ENCODE measurements around the gene MTF1.
A peak's percentile ranks its signal among the peaks of the same experiment; 100 is the strongest.
"Not testable (repeated sequence)": the region's sequence is repeated elsewhere in the genome, so short reads cannot be mapped to it uniquely, and the experiment has no call there.

The MTF1 gene

GRCh38 chr1:37782491-37782890 lies 76.9 kb downstream of the MTF1 start:
- no peak for DNase-seq

GRCh38 chr1:37778654-37779053 lies 80.7 kb downstream of the MTF1 start:
- no peak for DNase-seq

DNA sequence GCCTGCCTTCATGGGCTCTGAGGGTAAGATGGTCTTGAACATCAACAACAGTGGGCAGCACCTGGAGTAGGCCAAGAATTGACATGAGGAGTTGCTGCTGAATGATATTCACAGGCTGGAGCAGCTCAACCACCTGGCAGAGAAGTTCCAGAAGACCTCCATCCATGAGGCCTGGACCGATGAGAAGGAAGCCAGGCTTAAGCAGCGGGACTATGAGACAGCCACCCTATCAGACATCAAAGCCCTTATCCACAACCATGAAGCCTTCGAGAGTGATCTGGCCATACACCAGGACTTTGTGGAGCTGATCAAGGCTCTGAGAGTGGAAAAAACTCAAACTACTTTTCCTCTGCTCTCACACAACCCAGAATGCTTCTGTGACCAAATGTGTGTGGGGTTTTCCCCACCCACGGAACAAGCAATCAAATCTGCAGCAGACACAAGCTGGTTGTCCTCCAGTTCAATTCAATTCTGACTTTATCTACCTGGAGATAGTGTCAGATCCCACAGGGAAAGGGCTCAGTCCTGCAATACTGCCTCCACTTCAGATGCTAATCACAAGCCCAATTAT lies 82.4 kb downstream of the MTF1 start:
- DNase-seq, result no peak

DNA sequence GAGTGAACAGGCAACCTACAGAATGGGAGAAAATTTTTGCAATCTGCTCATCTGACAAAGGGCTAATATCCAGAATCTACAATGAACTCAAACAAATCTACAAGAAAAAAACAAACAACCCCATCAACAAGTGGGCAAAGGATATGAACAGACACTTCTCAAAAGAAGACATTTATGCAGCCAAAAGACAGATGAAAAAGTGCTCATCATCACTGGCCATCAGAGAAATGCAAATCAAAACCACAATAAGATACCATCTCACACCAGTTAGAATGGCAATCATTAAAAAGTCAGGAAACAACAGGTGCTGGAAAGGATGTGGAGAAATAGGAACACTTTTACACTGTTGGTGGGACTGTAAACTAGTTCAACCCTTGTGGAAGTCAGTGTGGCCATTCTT lies 88.0 kb downstream of the MTF1 start:
- not testable (repeated sequence) for DNase-seq

DNA sequence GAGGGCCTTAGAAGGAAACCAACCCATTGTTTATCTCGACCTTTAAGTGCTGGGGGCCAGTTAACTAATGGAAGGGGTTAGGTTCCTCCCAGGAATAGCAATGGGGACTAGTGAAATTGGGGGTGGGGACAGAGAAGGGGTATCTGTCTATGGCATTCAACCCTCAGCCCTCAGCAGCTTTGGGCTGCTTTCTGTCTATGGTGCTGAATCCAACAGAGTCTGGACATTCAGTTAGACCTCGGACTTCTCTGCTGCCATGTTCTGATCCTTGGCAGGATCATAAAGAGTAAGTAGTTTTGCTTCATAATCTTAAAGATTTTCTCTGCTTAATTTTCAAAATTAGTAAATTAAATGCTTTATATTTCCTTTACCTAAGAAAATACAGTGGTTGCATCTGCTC lies 91.9 kb downstream of the MTF1 start:
- DNase-seq, result no peak

GRCh38 chr1:37765916-37766664 lies 93.3 kb downstream of the MTF1 start:
- DNase-seq, result no peak

DNA sequence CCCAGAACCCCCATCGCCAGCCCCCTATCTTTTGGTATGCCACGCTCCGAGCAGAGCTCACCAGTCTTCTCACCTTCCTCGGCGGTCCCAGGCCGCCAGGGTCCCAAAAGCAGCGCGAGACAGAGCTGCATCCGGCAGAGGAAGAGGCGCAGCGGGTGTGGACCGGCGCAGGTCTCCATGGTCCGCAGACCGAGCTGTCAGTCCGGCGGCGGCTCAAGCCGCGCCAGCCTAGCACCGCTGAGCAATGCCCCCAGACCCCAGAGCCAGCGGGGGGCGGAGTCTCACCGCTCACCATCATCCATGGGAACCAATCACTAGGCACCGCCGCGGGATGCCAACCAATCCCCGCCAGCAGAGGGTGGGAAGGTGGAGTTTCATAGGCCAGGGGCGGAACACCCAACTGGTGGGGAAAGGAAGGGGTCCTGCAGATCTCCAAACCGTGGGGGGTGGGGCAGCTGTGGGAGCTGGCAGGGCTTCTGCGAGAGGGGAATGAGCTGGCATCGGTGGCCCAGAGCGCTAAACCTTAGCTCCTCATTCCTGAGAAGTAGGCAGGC lies 94.4 kb downstream of the MTF1 start, which contains the start of gene EPHA10:
Gene EPHA10, minus strand, starts transcription at position 233 of the 554 bp plus-strand sequence. Its CDS starts 54 bp downstream, at position 179.
- no peak for DNase-seq

- peak; percentile 32 for DNase-seq
Observed at GRCh38 chr1:37764414-37764825, 95.0 kb downstream of the MTF1 start.

DNA sequence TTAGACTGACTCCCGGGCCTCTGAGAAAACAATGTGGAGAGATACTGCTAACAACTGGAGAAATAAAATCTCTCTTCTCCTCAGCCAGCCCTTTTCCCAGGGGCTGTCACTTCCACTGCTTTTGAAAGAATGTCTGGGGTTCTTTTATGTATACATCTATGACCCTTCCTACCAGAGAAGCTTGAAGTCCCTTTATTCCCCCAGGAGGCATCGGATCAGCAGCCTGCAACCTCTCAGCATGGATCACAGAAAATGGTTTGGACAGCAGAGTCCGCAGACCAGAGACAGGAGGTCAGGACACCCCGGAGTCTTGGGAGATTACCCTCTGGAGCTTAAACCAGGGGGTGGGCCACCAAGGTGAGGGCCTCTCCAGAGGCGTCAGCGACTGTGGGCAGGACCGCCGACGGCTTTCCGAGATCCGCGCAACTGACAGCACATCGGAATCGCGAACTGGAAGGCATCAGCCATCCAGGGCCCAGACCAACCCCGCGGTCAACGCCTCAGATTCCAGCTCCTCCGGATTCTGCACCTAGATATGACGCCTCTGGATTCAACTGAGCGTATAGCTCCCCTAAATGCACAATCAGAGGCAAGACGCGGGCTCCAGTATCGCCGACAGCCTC lies 95.5 kb downstream of the MTF1 start:
- no peak for DNase-seq

- DNase-seq, result no peak
Observed at GRCh38 chr1:37762516-37762915, 96.9 kb downstream of the MTF1 start.

DNA sequence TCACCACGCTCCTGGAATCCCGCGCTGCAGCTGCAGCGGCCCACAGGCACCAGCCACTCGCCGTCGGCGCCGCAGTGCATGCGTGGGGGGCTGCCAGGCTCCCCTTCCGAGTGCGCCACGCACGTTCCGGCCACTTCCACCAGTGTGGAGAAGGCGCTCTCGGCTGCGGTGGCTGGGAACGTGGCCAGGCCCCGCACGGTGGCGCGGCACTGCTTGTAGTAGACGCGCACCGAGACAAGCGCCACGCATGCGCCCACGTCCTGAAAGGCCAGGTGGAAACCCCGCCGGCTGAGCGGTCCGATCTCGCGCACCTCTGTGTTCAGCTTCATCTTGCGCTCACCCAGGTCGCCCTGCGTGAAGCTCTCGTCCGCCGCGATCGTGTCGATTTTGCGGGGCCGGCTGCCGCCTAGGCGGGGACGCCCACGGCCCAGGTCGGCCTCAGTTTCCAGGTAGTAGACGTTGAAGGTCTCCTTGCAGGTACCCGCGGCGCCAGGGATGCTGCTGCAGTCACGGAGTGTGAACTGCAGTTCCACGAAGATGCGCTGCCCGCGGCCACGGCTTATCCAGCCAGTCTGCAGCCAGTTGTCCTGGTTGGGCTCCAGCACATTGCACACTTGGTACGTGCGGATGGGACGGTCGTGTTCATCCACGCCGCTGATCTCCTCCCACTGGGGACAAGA lies 97.8 kb downstream of the MTF1 start:
- DNase-seq, result no peak

Data from kidney glomerular epithelial cell (primary cell).